Mammary epithelial cell (primary cell): ENCODE data around the gene BAZ2B.

Experiments
- EZH2 ChIP-seq: IDR thresholded peaks from 2 replicates; pipeline ENCODE4 v1.6.1; 2012; ENCODE audit warnings: low read length, inconsistent platforms, borderline replicate concordance
- TF ChIP-seq, protein P1 (sequence below), 2 donors: IDR thresholded peaks in 1 of 2; conservative IDR thresholded peaks in 1 of 2; 2 replicates each; pipeline ENCODE4 v1.5.1; 2011 to 2012; ENCODE audit warnings: inconsistent platforms in 2 of 2, low read length in 2 of 2, mild to moderate bottlenecking in 2 of 2, control low read depth in 1 of 2, low read depth in 1 of 2; ENCODE audit not compliant: insufficient read depth in 1 of 2; ENCODE audit errors: extremely low read depth in 1 of 2

DNA sequence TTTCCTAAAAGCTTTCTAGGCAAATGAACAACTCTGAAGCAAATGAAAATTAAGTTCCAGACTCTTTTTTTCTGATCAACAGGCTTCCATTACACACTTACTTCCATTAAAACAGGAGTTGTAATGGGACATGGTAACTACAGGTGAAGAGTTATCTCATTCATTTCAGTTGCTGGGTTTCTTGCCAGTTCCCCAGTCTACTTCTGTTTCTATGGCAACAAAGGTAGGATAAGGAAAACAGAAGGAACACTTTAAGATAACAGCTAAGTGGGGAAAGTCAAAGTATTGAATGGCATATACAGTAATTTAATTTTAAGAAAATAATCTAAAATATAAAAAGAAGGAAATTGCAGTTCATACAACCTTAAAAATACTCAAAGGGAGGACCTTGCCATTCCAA, 25.1 kb downstream of the BAZ2B start:
- TF ChIP-seq, protein P1, sequence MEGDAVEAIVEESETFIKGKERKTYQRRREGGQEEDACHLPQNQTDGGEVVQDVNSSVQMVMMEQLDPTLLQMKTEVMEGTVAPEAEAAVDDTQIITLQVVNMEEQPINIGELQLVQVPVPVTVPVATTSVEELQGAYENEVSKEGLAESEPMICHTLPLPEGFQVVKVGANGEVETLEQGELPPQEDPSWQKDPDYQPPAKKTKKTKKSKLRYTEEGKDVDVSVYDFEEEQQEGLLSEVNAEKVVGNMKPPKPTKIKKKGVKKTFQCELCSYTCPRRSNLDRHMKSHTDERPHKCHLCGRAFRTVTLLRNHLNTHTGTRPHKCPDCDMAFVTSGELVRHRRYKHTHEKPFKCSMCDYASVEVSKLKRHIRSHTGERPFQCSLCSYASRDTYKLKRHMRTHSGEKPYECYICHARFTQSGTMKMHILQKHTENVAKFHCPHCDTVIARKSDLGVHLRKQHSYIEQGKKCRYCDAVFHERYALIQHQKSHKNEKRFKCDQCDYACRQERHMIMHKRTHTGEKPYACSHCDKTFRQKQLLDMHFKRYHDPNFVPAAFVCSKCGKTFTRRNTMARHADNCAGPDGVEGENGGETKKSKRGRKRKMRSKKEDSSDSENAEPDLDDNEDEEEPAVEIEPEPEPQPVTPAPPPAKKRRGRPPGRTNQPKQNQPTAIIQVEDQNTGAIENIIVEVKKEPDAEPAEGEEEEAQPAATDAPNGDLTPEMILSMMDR (conservative IDR thresholded peaks at IDR 0.05 in 1 of 2, IDR thresholded peaks at IDR 0.05 in 1 of 2; ENCODE audit: extremely low read depth in 1 of 2, insufficient read depth in 1 of 2, low read depth in 1 of 2, low read length in 2 of 2) = no peak
- no peak for TF ChIP-seq EZH2
